ENCODE results near the gene SUMO4. TPM values are rescaled to one million over a fixed set of nuclear protein-coding genes. Genes with fewer than 3 reads are reported as not detected.

Gene SUMO4
- total RNA-seq, 1 donor from 2014 or later: 3.6 TPM

DNA sequence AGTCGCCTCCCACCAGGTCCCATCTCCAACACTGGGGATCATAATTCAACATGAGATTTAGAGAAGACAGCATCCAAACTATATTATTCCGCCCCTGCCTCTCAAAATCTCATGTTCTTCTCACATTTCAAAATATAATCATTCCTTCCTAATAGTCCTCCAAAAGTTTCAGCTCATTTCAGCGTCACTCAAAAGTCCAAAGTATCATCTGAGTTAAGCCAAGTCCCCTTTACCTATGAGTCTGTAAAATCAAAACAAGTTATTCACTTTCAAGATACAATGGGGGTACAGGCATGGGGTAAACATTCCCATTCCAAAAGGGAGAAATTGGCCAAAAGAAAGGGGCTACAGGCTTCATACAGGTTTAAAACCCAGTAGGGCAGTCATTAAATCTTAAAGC is 39.5 kb upstream of the SUMO4 start:
- H3K4me3 Mint-ChIP-seq (ENCODE audit: low read depth): no peak overlapping the region
- H3K36me3 Mint-ChIP-seq (ENCODE audit: insufficient read depth): peaks cover 7% of the 10 kb centered on the region
- peaks cover 23% of the 10 kb centered on the region for H3K4me1 Mint-ChIP-seq (ENCODE audit: low read depth)
- H3K27me3 Mint-ChIP-seq: no peaks in the 10 kb centered on the region
- no peak for DNase-seq (ENCODE audit: low spot score, unreplicated experiment)
- H3K27ac Mint-ChIP-seq: no peak overlapping the region
- no peak for TF ChIP-seq CTCF (IDR thresholded peaks at IDR 0.05; ENCODE audit: unreplicated experiment)
- H3K9me3 Mint-ChIP-seq (ENCODE audit: low read depth): peaks cover 4% of the 10 kb centered on the region

DNA sequence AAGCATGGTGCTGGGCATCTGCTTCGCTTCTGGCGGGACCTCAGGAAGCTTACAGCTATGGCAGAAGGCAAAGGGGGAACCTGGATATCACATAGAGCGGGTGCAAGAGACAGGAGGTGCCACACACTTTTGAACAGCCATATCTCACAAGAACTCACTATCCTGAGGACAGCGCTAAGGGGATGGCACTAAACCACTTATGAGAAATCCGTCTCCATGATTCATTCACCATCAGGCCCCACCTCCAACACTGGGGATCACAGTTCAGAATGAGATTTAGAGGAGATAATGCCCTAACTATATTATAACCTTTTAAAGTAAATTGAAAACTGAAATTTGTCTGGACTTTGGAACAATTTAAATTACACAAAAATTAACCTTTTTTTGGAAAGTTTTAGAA is 37.8 kb upstream of the SUMO4 start:
- Mint-ChIP-seq H3K27ac (no peak overlapping the region), H3K27me3 (no peaks in the 10 kb centered on the region), H3K36me3 (ENCODE audit: insufficient read depth) (peaks cover 7% of the 10 kb centered on the region), H3K9me3 (ENCODE audit: low read depth) (peaks cover 4% of the 10 kb centered on the region), H3K4me1 (ENCODE audit: low read depth) (peaks cover 25% of the 10 kb centered on the region), H3K4me3 (ENCODE audit: low read depth) (no peak overlapping the region)
- no peak for TF ChIP-seq CTCF (IDR thresholded peaks at IDR 0.05; ENCODE audit: unreplicated experiment)
- no peak for DNase-seq (ENCODE audit: low spot score, unreplicated experiment)

GRCh38 chr6:149363154-149363553 is 36.9 kb upstream of the SUMO4 start:
- peaks cover 7% of the 10 kb centered on the region for H3K36me3 Mint-ChIP-seq (ENCODE audit: insufficient read depth)
- H3K4me3 Mint-ChIP-seq (ENCODE audit: low read depth): no peak overlapping the region
- no peak for DNase-seq (ENCODE audit: low spot score, unreplicated experiment)
- H3K9me3 Mint-ChIP-seq (ENCODE audit: low read depth): peaks cover 4% of the 10 kb centered on the region
- TF ChIP-seq CTCF (IDR thresholded peaks at IDR 0.05; ENCODE audit: unreplicated experiment): no peak
- no peaks in the 10 kb centered on the region for H3K27me3 Mint-ChIP-seq
- no peak overlapping the region for H3K27ac Mint-ChIP-seq
- peaks cover 25% of the 10 kb centered on the region for H3K4me1 Mint-ChIP-seq (ENCODE audit: low read depth)

DNA sequence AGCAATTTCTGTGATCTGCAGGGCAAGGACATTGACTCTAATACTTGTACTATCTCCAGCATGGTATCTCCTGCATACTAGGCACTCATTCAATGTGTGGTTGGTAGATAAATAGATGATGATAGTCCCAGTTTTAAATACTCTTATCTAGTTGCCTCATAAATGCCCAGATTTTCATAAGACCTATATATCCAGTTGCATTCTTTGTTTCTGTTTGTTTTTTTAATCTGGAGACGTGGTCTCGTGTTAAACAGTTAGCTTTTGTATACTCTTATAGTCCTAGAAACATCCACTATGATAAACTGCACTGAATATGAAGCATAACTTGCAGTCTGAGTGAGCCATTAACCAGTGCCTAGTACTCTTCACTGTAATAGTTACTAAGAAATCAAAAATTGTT is 35.5 kb upstream of the SUMO4 start:
- Mint-ChIP-seq H3K36me3 (ENCODE audit: insufficient read depth) (peaks cover 7% of the 10 kb centered on the region), H3K4me3 (ENCODE audit: low read depth) (no peak overlapping the region), H3K9me3 (ENCODE audit: low read depth) (peaks cover 4% of the 10 kb centered on the region), H3K27me3 (no peaks in the 10 kb centered on the region), H3K4me1 (ENCODE audit: low read depth) (peaks cover 23% of the 10 kb centered on the region), H3K27ac (no peak overlapping the region)
- TF ChIP-seq CTCF (IDR thresholded peaks at IDR 0.05; ENCODE audit: unreplicated experiment): no peak
- no peak for DNase-seq (ENCODE audit: low spot score, unreplicated experiment)

DNA sequence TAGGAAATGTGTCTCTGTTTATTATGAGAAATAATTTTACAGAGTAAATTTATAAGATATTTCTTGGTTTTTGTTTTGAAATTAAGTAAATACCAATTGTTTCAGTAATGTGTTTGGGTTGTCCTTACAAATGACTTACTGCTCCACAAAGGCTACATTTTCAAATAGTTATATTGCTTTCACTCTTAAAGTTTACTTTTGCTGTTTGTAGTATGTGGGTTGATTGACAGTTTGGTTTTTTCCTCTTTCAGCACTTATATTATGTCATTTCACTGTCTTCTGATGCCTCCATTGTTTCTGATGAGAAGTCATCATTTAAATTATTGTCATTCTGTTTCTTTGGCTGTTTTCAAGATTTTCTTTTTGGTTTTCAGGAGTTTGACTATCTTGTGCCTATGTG is 34.9 kb upstream of the SUMO4 start:
- DNase-seq (ENCODE audit: low spot score, unreplicated experiment): no peak
- no peak for TF ChIP-seq CTCF (IDR thresholded peaks at IDR 0.05; ENCODE audit: unreplicated experiment)
- peaks cover 4% of the 10 kb centered on the region for H3K9me3 Mint-ChIP-seq (ENCODE audit: low read depth)
- H3K4me1 Mint-ChIP-seq (ENCODE audit: low read depth): peaks cover 23% of the 10 kb centered on the region
- no peak overlapping the region for H3K27ac Mint-ChIP-seq
- peaks cover 8% of the 10 kb centered on the region for H3K36me3 Mint-ChIP-seq (ENCODE audit: insufficient read depth)
- no peaks in the 10 kb centered on the region for H3K27me3 Mint-ChIP-seq
- H3K4me3 Mint-ChIP-seq (ENCODE audit: low read depth): no peak overlapping the region

Data from progenitor cell of endocrine pancreas (in vitro differentiated cells).